Measurements from ENCODE around the gene NOSTRIN.

Gene NOSTRIN

GRCh38 chr2:168770796-168771195 lies 31.6 kb upstream of the NOSTRIN start:
- Histone ChIP-seq H3K79me2 (ENCODE audit: low read length) (no peaks in the 10 kb centered on the region), H3K9me2 (replicated peaks; ENCODE audit: insufficient read depth, low read length) (no peaks in the 10 kb centered on the region), H2AFZ (ENCODE audit: low read length) (no peak overlapping the region), H3K27me3 (replicated peaks; ENCODE audit: insufficient read depth, low read length) (no peaks in the 10 kb centered on the region), H3K27ac (ENCODE audit: low read length) (no peak overlapping the region), H3K4me2 (ENCODE audit: low read depth, low read length) (no peak overlapping the region), H3F3A (ENCODE audit: insufficient read depth, low read length) (no peaks in the 10 kb centered on the region), H3K36me3 (replicated peaks; ENCODE audit: insufficient read depth, low read length) (no peaks in the 10 kb centered on the region), H3K9me3 (replicated peaks; ENCODE audit: insufficient read depth, low read length) (no peaks in the 10 kb centered on the region), H3K4me3 (ENCODE audit: low read length) (no peak overlapping the region), H4K20me1 (ENCODE audit: insufficient read depth, low read length) (no peaks in the 10 kb centered on the region), H3K4me1 (ENCODE audit: low read length) (no peaks in the 10 kb centered on the region), H3K9ac (ENCODE audit: low read length) (no peak overlapping the region)
- no peak for DNase-seq
- TF ChIP-seq EZH2phosphoT487 (IDR thresholded peaks at IDR 0.05; ENCODE audit: low read length), result no peak
- no peak for TF ChIP-seq EZH2 (optimal IDR thresholded peaks at IDR 0.05; ENCODE audit: low read depth, low read length)
- no peak for TF ChIP-seq CTCF (IDR thresholded peaks at IDR 0.05; ENCODE audit: low read length)

DNA sequence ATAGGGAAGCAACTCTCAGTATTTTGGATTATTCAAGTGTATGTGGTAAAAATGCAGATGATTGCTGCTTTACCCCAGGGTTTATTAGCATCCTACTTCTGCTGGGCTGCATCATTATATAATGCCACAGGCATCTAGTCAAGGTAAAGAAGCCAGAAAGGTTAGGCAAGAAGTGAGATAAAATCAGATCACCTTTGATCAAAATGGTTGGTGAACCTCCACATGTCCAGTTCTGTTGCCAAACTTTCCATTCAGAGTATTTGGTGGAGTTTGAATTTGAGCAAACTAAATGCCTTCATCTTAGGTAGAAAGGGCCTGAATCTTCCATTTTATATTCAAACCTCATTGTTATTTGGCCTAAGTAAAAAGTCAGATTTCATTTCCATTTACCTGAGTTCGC lies 29.7 kb upstream of the NOSTRIN start:
- no peaks in the 10 kb centered on the region for H3K27me3 ChIP-seq (replicated peaks; ENCODE audit: insufficient read depth, low read length)
- no peak for TF ChIP-seq EZH2 (optimal IDR thresholded peaks at IDR 0.05; ENCODE audit: low read depth, low read length)
- H3F3A ChIP-seq (ENCODE audit: insufficient read depth, low read length), result no peaks in the 10 kb centered on the region
- H3K9me3 ChIP-seq (replicated peaks; ENCODE audit: insufficient read depth, low read length), result no peaks in the 10 kb centered on the region
- no peaks in the 10 kb centered on the region for H3K9me2 ChIP-seq (replicated peaks; ENCODE audit: insufficient read depth, low read length)
- H2AFZ ChIP-seq (ENCODE audit: low read length), result no peak overlapping the region
- no peak overlapping the region for H3K9ac ChIP-seq (ENCODE audit: low read length)
- H3K4me2 ChIP-seq (ENCODE audit: low read depth, low read length), result no peak overlapping the region
- no peak for DNase-seq
- no peaks in the 10 kb centered on the region for H4K20me1 ChIP-seq (ENCODE audit: insufficient read depth, low read length)
- H3K79me2 ChIP-seq (ENCODE audit: low read length), result no peaks in the 10 kb centered on the region
- H3K36me3 ChIP-seq (replicated peaks; ENCODE audit: insufficient read depth, low read length), result no peaks in the 10 kb centered on the region
- H3K4me3 ChIP-seq (ENCODE audit: low read length), result no peak overlapping the region
- no peak overlapping the region for H3K27ac ChIP-seq (ENCODE audit: low read length)
- no peaks in the 10 kb centered on the region for H3K4me1 ChIP-seq (ENCODE audit: low read length)

- H3K4me2 ChIP-seq (ENCODE audit: low read depth, low read length), result no peak overlapping the region
- no peaks in the 10 kb centered on the region for H3K4me1 ChIP-seq (ENCODE audit: low read length)
- TF ChIP-seq EZH2phosphoT487 (IDR thresholded peaks at IDR 0.05; ENCODE audit: low read length) (no peak), CTCF (IDR thresholded peaks at IDR 0.05; ENCODE audit: low read length) (no peak), EZH2 (optimal IDR thresholded peaks at IDR 0.05; ENCODE audit: low read depth, low read length) (no peak)
- no peak for DNase-seq
- H3K36me3 ChIP-seq (replicated peaks; ENCODE audit: insufficient read depth, low read length), result no peaks in the 10 kb centered on the region
- H3K79me2 ChIP-seq (ENCODE audit: low read length), result no peaks in the 10 kb centered on the region
- H3K27ac ChIP-seq (ENCODE audit: low read length), result no peak overlapping the region
- H3F3A ChIP-seq (ENCODE audit: insufficient read depth, low read length), result no peaks in the 10 kb centered on the region
- no peak overlapping the region for H3K4me3 ChIP-seq (ENCODE audit: low read length)
- H3K9me2 ChIP-seq (replicated peaks; ENCODE audit: insufficient read depth, low read length), result no peaks in the 10 kb centered on the region
- H3K27me3 ChIP-seq (replicated peaks; ENCODE audit: insufficient read depth, low read length), result no peaks in the 10 kb centered on the region
- no peaks in the 10 kb centered on the region for H4K20me1 ChIP-seq (ENCODE audit: insufficient read depth, low read length)
- no peaks in the 10 kb centered on the region for H3K9me3 ChIP-seq (replicated peaks; ENCODE audit: insufficient read depth, low read length)
- no peak overlapping the region for H2AFZ ChIP-seq (ENCODE audit: low read length)
- H3K9ac ChIP-seq (ENCODE audit: low read length), result no peak overlapping the region
Observed at GRCh38 chr2:168773128-168773527, 29.3 kb upstream of the NOSTRIN start.

- Histone ChIP-seq H3K4me1 (ENCODE audit: low read length) (no peaks in the 10 kb centered on the region), H3F3A (ENCODE audit: insufficient read depth, low read length) (no peaks in the 10 kb centered on the region), H3K79me2 (ENCODE audit: low read length) (no peaks in the 10 kb centered on the region), H3K9me2 (replicated peaks; ENCODE audit: insufficient read depth, low read length) (no peaks in the 10 kb centered on the region), H2AFZ (ENCODE audit: low read length) (no peak overlapping the region), H3K9me3 (replicated peaks; ENCODE audit: insufficient read depth, low read length) (no peaks in the 10 kb centered on the region), H4K20me1 (ENCODE audit: insufficient read depth, low read length) (no peaks in the 10 kb centered on the region), H3K4me3 (ENCODE audit: low read length) (no peak overlapping the region), H3K27me3 (replicated peaks; ENCODE audit: insufficient read depth, low read length) (no peaks in the 10 kb centered on the region), H3K27ac (ENCODE audit: low read length) (no peak overlapping the region), H3K9ac (ENCODE audit: low read length) (no peak overlapping the region), H3K36me3 (replicated peaks; ENCODE audit: insufficient read depth, low read length) (no peaks in the 10 kb centered on the region), H3K4me2 (ENCODE audit: low read depth, low read length) (no peak overlapping the region)
- TF ChIP-seq EZH2 (optimal IDR thresholded peaks at IDR 0.05; ENCODE audit: low read depth, low read length) (no peak), CTCF (IDR thresholded peaks at IDR 0.05; ENCODE audit: low read length) (peak; percentile 81)
- peak; percentile 51 for DNase-seq
Observed at GRCh38 chr2:168773719-168774521, 28.5 kb upstream of the NOSTRIN start.

Data from MM.1S (cell line).